Measurements from ENCODE around the gene TRIM42.

DNA sequence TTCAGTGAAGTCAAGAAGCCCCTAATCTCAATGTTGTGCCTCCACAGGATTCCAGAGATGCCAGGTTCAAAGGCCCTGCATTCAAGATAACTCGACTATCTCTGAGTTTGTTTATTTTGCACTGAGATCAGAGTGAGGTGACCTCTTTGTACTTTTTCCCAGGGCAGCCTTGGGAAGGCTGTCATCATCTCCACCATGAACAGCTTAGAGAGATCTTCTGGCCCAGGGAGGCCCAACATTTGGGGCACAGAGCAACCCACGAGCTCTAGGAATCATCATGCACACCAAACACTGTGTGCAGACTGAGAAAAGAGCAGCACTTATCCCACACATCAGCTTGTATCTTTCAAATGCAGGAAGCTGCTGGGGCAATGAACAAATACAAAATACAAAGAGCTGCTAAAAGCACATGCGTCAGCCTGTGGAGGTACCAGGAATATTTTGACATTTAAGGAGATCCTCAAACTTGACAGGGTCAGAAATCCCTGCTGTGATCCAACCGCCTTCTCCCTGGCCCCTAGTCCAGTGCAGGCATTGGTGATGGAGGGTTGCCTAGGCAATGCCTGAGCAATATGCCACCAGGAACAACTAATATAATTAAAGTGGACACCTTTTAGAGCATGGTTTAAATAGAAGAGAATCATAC lies 33.6 kb downstream of the TRIM42 start:
- TF ChIP-seq CTCF (IDR thresholded peaks at IDR 0.05) = no peak
- TF ChIP-seq POLR2A (IDR thresholded peaks at IDR 0.05) = no peak

All from Peyer's patch (tissue), 4 donors.